ENCODE results near the gene PRIM2. TPM values are rescaled to one million over a fixed set of nuclear protein-coding genes. Genes with fewer than 3 reads are reported as not detected.

The PRIM2 gene
- total RNA-seq, 2 experiments from 2014 or later = 38.0 to 40.7 TPM

Other genes starting within 250 kb of the PRIM2 start
- gene ZNF451, start 227.4 kb upstream of the PRIM2 start, total RNA-seq = 10 to 100 TPM; 47.5 to 52.3 TPM
- 10 to 100 TPM; 12.4 to 12.6 TPM for gene BAG2, start 145.3 kb upstream of the PRIM2 start, total RNA-seq
- gene RAB23, start 95.3 kb upstream of the PRIM2 start, total RNA-seq = 1 to 10 TPM; 1.2 to 1.5 TPM

All from activated naive CD8-positive, alpha-beta T cell treated with anti-CD3 and anti-CD28 coated beads for 36 hours (primary cell).